ENCODE measurements around the gene SPTBN1.

The SPTBN1 gene

DNA sequence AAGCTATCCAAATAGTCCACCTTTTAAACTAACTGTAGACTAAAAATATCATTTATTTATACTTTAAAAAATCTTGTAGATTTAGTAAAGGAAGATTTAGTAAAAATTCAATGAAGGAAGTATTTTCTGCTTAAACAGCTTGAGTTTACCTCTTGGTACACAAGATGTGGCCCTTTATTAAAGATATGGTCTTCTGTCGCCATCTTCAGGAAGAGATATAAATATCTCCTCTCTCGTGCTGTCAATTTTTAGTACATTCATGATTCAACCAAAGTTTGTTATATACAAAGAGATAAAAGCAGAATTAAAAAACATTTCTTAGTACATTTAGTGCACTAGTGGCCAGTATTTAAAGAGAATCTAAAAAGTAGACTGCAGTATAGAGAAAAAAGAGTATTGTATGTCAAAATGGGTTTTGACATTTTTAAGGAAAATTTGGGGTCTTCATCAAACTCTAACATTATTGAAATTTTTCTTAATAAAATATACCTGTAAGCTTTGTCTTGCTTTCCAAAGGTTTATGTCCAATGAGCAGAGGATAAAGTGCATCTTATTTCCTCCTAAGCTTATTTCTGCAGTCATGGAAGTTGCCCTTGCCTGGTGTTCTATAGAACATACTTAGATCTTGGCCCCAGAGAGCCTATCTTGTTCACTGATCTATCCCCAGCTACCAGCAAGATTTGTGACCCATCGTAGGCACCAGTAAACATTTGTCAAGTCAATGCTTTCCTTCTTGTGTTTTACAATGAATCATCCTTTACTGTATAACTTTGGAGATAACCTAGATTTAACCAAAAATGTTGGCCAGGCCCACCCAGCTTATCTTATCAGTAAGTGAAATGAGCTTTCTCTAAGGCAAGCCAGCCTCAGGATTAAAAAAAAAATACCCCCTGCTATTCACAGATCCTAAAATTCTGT lies 248.8 kb downstream of the SPTBN1 start:
- DNase-seq (ENCODE audit: low read depth in 2 of 2), result no peak

DNA sequence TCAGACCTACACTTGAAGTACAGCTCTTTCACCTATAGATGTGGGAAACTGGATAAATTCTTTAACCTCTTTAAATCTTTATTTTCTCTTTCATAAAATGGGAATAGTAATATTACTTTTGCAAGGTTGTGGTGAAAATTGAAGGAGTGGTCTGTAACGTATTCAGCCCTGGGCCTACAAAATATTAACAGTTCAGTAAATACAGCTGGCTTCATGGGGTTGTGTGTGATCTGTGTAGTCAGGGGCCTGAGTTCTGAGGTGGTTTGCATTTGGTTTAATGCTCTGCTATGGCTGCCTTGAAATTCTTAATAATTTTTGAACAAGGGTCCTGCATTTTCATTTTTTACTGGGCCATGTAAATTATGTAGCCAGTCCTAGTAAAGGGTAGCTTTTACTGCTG lies 250.5 kb downstream of the SPTBN1 start:
- no peak for DNase-seq (ENCODE audit: low read depth in 2 of 2)

DNA sequence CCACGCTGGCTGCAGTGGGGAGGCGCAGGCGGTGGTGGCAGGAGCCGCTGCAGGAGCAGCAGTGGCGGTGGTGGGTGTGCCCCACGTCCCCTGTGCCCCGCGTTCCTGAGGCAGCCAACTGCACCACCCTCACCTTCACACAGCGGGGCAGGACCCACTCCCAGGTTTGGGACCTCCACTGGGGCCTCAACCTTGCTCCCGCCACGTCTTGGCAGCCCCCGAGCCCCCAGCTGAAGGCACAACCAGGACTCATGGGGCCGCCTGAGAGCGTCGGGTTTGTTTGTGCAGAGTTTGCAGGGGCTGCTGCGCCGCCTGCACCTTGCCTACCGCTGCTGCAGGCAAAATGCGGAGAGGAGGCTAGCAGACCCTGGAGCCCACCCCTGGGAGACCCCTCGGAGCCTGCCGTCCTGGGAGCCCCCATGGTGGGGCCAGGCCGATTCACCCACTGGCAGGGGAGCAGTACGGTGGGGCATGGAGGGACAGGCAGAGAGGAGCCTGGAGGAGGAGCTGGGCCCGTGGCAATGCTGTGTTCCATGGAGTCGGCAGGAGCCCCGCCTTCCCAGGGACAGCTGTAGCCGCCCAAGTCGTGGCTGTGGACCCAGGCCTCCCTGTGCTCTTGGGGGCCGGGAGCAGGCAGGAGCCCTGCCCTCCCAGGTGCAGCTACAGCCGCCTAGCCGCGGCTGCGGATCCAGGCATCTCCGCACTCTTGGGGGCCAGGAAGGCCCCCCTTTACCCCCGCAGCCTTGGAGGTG lies 252.6 kb downstream of the SPTBN1 start:
- no peak for DNase-seq (ENCODE audit: low read depth in 2 of 2)

DNA sequence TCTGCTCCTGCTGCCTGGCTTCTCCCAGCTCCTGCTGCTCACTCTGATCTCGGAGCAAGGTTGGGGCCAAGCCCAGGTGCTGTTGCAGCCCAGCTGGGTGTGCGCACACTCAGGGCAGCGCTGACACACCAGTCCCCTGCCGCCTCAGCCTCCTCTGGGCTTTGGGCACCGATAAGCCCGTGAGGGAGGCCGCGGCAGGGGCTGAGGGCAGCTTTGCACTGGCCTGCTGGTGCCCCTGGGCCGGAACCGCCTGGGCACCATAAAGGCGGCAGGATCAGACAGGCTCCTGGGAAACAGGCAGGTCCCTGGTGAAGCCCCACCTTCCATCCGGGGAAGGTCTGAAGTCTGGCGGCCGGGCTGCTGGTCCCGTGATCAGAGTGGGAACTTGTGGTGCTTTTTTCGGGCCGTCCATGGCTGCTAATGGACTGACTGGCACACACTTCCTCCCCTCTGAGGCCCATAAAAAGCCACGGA lies 253.2 kb downstream of the SPTBN1 start:
- no peak for DNase-seq (ENCODE audit: low read depth in 2 of 2)

DNA sequence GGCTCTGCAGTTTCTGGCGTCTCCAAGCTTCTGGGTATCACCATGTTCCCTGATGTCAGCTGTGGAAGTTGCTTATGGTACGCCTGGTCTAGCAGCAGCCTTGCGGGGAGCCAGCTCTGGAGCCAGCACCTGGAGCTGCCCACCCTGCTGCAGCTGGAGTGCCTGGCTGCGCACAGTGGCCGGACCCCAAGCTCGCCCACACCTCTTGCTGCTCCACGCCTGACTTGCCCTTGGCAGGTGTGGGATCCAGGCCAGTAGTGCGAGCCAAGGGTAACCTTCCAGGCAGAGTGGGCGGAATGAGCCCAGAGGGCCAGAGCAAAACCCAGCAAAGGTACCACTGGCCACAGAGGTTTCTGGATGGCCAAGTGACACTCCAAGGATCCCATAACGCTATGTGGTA lies 254.1 kb downstream of the SPTBN1 start:
- no peak for DNase-seq (ENCODE audit: low read depth in 2 of 2)

DNA sequence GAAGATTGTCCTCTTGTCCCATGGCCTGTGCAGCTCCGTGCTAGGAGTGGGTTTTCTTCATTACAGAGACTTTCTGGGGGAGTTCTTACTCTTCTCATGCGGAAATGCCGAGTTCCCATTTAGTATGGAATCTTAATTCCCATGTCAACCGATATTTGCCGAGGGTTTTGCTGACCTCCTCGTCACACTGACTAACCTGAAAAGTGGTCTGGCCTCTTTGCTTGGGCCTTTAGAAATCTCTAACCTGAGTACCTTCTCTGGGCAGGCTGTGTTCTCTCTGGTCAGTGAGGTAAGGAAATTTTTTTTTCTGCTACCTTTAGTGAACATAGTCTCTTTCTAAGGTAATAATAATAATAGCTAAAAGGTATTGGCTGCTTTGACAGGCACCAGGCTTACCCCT lies 256.4 kb downstream of the SPTBN1 start:
- DNase-seq (ENCODE audit: low read depth in 2 of 2), result no peak

DNA sequence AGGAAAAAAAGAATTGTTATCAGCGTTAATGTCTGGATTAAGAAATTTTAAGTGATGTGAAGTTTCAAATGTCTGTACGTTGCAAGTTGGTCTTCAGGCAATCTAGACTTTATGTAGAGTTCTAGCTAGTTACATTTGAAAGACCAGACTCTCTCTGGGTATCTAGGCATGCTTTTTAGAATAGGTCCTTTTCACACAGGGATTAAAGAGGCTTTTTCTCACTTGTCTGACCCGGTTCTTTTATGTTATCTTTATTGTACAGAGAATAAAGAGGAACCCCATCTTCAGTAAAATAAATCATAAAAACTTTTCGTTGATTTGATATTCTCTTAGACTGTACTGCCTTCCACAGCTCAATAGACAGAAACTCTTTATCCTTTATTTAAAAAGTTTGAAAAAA lies 258.9 kb downstream of the SPTBN1 start:
- no peak for DNase-seq (ENCODE audit: low read depth in 2 of 2)

DNA sequence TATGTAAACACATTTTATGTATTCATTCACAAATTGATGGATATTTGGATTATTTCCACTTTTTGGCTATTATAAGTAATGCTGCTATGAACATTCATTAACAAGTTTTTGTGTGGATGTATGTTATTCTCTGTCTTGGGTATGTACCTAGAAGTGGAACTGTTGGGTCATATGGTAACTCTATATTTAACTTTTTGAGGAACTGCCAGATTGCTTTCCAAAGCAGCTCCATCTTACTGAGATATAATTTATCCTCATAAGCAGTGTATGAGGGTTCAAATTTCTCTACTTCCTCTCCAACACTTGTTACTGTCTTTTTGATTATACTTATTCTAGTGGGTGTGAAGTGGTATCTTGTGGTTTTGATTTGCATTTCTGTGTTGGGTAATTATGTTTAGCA lies 260.2 kb downstream of the SPTBN1 start:
- DNase-seq (ENCODE audit: low read depth in 2 of 2), result no peak

DNA sequence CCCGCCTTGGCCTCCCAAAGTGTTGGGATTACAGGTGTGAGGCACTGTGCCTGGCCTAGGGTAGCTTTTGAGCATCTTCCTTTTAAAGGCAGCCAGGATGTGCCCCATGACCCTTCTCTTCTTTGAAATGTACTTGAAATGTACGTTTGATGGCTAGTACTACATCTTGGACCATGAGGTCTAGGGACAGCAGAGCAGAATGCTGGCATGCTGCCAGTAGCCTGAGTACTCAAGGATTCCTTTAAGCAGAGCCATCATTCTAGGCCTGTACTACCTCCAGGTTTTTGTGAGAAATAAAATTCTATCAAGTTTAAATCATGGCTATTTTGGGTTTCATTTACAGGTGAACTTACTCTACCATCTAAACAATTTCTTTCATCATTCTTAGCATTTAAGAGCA lies 264.4 kb downstream of the SPTBN1 start:
- DNase-seq (ENCODE audit: low read depth in 2 of 2), result no peak
